DMS 273 (cell line): ENCODE results near the gene CDKN2B-AS1.

ENCODE experiments used
- DNase-seq: peaks from one replicate; lab custom pipeline; 2025; ENCODE audit not compliant: unreplicated experiment; lab: John Stamatoyannopoulos, UW

The CDKN2B-AS1 gene

DNA sequence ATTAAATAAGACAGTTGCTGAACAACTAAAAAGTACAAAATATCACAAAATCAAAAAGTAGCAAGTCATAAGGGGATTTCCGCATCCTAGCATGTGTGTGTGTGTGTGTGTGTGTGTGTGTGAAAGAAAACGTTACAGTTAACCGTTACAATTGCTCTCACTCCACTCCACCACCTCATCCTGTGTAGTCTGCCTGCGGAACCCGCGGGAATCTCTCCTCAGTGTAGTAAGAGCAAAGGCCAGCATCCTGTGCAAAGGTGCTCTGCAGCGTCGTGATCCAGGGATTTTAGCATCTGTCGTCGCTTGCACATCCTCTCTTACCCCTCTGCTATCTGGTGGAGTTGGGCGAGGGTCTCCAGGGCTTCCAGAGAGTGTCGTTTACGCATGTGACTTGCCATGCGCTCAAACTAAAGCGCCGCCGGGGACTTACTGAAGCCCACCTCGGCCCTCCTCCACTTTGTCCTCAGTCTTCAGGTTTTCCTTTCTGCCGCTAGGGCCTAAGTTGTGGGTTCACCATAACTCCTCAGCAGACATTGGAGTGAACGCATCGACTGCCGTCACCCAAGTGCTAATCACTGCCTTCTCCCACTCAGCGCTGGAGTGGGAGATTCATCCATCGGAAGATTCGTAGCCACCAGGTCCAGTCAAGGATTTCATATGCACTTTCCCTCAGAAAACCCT lies 10.6 kb downstream of the CDKN2B-AS1 start:
- DNase-seq: no peak

DNA sequence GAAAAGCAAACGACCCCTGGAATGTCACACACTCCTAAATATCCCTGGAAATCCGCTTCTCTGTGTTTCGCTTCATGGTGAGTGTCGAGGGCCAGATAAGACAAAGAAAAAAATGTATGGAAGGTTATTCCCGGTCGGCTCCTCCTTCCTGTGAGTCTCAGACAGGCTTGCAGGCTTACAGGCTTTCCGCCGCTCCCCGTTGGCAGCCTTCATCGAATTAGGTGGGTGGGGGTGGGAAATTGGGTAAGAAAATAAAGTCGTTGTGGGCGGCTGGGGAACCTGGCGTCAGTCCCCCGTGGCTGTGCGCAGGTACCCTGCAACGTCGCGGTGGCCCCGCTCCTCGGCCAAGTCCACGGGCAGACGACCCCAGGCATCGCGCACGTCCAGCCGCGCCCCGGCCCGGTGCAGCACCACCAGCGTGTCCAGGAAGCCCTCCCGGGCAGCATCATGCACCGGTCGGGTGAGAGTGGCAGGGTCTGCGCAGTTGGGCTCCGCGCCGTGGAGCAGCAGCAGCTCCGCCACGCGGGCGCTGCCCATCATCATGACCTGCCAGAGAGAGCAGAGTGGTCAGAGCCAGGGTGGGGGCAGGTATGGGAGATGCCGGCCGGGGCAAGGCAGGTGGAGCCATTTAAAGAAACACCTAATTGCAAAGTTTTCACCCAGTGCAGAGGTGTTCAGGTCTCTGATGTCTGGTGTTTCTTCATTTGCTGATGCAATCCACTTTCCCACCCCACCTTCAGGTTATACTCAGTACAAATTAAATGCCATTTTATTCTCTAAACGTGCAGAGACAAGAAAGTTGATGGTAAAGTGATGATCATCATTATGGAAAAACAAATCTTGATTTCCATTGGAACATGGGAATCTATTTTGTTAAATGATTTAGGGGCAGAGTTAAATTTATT lies 11.4 kb downstream of the CDKN2B-AS1 start:
- DNase-seq: no peak

DNA sequence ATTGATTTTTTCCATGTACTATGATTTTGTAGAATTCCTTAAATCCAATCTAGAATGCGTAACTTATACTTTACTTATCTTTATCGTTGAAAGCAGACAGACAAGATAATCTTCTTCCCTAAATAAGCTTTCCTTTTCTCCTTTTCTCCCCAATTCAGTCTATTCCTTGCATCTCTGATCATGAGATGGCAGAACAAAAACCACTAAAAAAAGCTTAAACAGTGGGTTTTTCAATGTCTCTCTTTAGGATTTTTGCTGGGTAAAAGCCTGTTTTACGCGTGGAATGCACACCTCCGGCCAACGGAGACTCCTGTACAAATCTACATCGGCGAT lies 13.8 kb downstream of the CDKN2B-AS1 start:
- DNase-seq: no peak

DNA sequence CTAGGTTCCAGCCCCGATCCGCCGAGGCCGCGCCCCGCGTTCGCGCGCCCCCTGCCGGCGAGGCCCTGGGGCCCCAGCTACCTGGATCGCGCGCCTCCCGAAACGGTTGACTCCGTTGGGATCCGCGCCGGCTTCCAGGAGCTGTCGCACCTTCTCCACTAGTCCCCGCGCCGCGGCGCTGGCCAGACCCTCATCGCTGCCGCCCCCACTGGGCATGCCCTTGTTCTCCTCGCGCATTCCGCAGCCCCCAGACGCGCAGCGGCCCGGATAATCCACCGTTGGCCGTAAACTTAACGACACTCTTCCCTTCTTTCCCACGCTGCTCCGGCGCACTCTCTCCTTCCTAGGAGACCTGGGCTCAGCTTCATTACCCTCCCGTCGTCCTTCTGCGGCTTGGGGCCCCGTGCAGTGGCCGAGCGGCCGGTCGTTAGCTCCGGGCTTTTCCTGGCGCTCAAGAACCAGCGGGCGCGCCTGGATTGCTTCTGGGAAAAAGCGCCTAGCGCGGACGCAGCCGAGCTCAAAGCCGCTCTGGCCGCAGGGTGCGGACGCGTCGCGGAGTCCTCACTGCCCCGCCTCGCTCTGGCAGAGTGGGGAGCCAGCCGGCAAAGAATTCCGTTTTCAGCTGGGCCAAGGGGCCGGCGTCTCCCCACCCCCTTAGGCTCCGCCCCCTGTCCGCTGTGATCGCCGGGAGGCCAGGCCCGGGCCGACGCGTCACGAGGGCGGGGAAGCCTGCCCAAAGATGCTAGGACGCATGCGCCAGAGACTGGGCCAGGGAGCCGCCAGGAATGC lies 14.3 kb downstream of the CDKN2B-AS1 start, which contains the start of gene CDKN2B:
CDKN2B (minus strand) TSS at position 589 of the 789 bp plus-strand sequence; CDS start at position 237, 352 bp downstream.
- DNase-seq: peak; percentile 98

DNA sequence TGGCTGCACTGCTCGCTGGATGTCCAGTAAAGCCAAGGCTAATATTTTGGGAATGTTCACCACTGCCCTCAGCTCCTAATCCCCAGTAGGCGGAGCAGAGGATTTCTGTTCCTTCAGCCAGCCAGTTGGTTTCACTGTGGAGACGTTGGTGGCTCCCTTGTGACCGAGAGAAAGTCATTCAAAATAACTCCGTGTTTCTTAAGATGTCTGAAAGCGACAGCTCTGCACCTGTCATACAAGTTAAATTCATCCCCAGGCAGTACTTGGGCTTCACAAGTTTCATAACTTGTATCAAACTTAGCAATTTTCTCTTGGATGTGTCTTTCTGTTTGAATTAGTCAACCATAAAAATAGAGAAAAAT lies 14.9 kb downstream of the CDKN2B-AS1 start:
- DNase-seq: no peak

DNA sequence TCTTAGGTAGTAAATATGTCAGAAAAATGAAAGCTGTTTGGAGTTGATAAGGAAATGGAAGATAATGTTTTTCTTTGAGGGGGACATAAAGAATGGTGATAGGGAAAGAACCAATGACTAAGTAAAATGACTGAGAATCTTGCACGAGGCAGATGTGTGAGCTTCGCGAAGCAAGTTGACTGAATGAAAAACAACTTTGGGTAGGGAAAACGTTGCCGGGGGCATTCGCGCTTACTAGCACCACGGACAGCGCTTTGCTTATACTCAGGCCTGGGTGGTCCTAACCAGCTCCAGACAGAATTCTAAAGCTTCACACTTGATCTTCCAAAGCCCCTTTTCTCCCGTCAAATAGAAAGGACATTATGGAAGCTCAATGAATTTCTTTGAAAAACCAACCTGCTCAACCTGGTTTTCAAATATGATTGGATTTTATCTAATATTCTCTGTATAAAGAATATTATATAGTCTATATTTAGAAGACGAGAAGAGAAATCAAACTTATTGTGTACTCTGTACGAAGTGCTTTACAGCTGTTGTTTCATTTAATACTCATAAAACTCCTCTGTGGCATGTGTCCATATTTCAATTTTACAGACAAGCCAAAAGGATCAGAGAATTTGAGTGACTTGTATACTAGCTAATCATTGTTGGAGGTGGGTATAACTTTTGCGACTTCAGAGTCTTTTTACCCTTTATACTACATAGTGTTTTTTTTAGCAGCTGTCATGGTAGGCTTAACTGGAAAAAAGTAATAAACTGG lies 16.5 kb downstream of the CDKN2B-AS1 start:
- no peak for DNase-seq

DNA sequence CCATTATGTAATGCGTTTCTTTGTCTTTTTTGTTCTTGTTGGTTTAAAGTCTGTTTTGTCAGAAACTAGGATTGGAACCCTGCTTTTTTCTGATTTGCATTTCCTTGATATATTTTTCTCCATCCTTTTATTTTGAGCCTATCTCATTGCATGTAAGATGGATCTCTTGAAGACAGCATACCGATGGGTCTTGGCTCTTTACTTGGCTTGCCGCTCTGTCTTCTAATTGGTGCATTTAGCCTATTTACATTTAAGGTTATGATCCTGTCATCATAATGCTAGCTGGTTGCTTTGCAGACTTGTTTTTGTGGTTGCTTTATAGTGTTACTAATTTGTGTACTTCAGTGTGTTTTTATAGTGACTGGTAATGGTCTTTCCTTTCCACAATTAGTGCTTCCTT lies 27.8 kb downstream of the CDKN2B-AS1 start:
- DNase-seq: no peak

DNA sequence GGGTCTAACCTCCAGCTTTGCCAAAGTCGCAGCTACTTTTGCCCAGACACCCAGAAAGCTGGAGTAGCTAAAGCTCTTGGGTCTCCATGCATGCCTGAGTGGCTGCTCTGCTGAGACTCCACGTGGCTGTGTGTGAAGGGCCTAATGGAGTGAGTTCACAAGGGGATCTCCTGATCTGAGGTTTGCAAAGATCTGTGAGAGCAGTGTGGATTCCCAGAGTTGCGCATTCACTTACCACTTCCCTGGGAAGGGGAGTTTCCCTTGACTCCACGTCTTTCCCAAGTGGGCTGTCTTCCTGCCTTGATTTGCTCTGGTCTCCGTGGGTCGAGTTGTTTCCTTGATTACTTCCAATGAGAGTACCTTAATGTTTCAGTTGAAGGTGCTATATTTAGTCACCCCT lies 32.1 kb downstream of the CDKN2B-AS1 start:
- DNase-seq: no peak

DNA sequence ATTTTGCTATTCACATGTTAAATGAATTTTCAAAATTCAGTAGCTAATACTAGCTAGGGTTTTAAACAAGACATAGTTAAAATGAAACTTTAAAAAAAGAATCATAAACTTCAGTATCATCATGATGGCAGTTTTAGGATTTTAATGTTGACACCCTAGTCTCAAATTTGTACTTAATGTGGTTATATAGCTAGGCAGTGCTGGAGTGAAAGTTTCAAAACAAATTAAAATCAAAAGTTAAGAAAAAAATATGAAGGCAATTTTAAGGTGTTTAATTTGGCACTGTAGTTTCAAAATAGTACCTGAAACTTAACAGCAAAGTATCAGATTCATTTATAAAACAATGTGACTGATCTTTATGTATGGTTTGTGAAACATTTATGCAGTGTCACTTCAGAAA lies 33.8 kb downstream of the CDKN2B-AS1 start:
- no peak for DNase-seq

DNA sequence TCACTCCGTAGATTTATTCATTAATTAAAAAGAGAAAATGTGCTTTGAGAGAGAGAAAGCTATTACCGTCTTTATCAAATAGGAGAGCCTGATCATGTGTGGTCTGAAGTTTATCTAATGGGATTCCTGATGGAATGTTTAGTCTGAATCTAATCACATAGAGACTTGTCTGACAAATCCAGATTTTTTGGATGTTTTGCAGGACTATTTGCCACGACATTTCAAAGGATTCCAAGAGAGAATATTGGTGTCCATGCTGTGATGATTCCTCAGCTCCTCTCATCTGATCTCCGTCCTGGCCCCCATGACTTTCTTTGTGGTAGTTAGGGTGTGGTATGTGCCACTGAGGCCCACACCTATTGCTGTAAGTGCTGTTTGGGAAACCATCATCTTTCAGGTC lies 34.6 kb downstream of the CDKN2B-AS1 start:
- DNase-seq: no peak

DNA sequence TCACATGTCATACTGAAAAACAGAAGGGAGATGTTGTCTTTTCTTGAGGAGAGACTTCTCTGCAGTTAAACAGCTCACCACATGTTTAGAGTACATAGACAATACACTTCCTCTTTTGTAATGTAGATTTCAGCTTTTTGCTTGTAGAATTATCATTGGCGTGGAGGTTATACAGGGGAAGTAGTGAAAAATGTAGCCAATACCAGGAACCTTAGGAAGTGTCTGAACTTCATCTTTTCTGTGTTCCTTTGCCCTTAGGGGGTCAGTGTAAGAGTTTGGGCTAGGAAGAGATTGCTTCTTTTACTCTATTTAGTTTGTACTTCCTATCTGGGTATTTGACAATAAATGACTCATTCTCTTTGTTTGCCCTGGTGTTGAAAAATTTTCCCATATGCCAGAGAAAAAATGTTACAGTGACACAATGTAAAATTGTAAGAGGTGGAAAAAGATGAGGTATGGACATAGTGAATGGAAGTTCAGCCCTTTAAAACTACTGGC lies 35.6 kb downstream of the CDKN2B-AS1 start:
- no peak for DNase-seq

DNA sequence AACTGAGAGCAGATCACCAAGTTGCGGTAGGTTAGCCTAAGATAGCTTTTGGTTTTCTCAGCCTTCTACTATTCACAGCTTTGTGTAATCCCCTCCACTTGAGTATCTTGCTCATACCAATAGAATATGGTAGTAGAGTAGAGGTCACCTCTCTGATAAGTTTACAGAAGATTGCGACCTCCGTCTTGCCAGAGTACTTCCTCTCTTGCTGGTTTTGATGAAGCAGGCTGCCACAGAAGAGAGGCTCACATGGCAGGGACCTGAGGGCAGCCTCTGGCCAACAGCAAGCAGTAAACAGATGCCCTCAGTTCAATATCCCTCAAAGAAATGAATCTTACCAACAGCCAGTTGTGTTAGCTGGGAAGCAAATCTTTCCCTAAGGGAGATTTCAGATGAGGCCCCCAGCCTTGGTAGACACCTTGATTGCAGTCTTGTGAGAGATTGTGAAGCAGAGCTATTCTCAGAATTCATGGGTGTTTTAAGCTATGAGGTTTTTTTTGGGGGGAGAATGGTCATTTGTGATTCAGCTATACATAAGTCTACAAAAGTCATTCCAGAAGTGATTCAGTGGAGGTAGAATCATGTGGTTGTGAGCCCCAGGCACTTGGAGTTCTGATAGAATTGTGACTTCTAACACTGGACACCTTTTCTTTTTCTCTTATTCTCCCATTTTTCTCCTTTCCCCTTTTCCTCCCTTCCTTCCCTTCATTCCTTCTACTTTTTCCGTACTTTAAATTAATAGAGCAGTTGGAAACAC lies 37.2 kb downstream of the CDKN2B-AS1 start:
- DNase-seq: no peak

DNA sequence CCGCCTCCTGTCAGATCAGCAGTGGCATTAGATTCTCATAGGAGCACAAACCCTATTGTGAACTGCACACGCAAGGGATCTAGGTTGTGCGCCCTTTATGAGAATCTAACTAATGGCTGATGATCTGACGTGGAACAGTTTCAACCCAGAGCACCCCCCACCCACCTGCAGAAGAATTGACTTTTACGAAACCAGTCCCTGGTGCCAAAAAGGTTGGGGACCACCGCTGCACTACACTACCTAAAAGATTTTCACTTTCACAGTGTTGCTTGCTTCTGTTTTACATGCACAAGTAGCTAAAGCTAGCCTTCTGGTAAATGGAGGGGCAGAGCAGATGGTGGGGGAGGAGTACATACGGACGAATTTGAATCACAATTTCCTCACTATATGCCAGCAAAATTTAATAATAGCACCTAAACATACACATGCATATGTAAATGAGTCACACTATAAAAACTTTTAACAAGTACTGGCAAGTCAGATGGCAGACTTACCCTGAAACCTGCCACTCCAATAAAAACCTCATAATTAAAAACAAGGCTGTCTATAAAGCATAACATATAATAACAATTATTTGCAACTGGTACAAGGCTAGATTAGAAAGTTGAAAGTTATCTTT lies 38.5 kb downstream of the CDKN2B-AS1 start:
- peak; percentile 75 for DNase-seq

DNA sequence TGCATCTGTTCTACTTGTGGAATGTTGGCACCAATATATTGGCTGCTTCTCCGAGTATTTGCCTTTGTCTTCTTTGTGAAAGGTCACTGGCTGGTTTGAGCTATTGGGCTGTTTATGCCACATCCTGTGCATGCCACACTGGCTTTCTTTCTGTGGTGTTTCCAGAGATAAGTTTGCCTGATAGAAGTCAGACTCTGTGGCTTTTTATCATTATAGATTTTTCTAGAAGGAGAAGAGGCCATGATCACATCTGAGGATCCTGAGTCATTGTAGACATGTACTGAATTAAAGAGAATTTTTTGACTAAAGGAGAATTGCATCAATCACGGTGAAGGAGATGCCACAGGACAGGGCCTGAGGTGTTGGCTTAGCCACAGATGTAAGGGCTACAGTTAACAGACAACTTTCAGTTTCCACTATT lies 41.0 kb downstream of the CDKN2B-AS1 start:
- no peak for DNase-seq

DNA sequence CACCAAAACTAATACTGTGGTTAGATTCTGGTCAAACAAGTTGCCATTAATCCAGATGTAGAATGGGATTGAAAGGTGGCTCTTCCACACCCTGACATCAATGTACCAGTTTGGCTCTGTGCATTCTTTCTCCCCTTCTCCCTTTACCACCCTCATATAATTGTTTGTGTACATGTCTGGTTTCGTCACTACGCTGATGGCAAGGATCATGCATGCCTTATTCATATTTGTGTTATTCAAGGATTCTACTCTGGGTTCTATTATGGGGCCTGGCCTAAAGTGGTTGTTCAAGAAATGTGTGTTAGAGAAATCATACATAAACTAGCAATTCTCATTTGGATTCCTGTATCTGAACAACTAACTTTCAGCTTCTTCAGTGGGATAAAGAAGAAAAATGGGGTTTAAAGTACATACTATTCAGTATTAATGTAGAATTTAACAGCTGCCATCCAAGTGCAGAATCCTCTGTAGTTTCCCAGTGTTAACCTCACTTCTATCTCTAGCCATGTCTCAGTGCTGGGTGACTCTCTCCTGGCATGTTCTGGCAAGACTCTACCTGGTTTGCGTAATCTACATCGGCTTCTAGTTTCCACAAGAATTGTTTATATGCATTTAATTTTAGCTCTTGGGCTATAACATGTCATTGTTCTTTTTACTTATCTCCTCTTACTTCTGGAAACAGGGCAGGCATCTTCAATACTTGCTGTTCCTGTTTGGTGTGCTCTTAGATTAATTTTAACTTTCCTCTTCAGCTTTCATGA lies 42.5 kb downstream of the CDKN2B-AS1 start:
- DNase-seq: no peak

DNA sequence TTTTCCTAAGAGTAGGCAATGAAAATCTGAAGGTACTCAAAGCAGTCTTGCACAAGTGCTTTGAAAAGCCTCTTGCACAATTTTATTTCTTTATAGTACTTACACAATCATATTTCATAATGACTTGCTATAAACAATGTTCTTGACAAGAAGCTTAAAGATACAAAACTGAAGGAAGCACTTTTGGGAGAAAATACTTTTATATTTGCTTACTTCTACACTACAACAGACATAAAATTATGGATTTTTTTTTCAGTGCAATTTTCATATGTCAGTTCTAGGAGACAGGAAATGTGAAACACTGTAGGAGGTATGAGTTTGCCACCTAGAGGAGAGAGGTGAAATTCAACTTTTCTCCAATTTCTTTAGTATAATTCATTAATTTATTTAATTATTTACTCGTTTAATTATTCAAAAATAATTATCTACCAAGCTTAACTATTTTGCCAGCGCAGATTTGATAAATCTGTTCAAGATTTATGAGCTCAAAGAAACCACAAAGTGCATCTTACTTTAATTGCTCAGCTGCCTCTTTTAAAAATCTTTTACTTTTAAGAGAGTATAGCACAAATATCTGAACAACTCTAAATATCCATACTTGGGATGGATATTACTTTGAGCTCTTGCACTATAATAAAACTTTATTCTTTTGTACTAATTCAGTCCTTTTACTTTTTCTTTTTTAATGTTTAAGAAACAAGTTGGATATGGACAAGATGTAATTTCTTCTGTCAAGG lies 43.5 kb downstream of the CDKN2B-AS1 start:
- peak; percentile 61 for DNase-seq

DNA sequence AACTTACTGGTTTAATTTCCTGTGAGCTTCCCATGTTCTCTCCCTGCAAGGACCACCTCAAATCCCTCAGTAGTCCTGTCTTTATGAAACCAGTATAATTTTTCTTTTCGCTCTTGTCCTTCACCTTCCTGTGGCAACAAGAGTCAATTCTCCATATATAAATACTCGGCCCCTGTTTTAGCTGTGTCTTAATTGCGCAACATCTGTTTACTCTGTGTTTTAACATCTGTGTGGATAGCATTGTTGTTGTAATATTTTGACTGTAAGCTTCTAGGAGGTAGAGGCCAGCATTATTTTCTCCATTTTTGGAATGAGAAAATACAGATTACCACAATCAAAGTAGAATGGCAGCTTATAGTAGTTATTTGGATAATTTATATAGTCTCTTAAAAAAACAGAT lies 44.7 kb downstream of the CDKN2B-AS1 start:
- no peak for DNase-seq

DNA sequence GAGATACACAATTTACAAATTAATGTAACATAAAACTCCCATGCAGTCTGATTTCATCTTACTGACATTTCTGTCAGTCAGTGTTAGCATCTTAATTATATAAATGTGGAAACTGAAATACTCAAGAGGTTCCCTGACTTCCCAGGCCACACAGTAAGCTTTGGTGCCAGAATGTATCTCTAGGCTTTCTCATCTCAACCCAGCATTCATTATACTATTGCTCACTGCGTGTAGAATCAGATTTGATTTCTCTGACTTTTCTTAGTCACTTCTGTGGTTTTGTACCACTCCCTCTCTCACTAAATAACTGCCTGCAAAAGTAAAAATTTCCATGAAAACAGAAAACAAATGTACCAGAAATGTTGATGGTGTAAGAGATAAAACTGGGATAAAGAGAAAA lies 46.2 kb downstream of the CDKN2B-AS1 start:
- no peak for DNase-seq
